Spleen (tissue), 11 donors: ENCODE measurements around the gene ACBD6. TPM values are rescaled to one million over a fixed set of nuclear protein-coding genes. Genes with fewer than 3 reads are reported as not detected.

Experiments
- DNase-seq: peaks from one replicate; pipeline ENCODE4 v3.0.0-alpha.2; 2020
- H3K27ac ChIP-seq, 8 donors: fragments of 200-600 bp; sonication (generic) in 7 of 8; 1 replicate in 4 of 8; 2 replicates in 4 of 8; pipeline versions ENCODE4 v1.5.0 to v1.8.0; 2016 to 2021; ENCODE audit warnings: inconsistent platforms in 4 of 8, mild to moderate bottlenecking in 4 of 8, moderate library complexity in 1 of 8
- H3K27me3 ChIP-seq, 7 donors: fragments of 200-600 bp; sonication (generic) in 6 of 7; replicated peaks in 1 of 7; 1 replicate in 4 of 7; 2 replicates in 3 of 7; pipeline versions ENCODE4 v1.5.0 to v1.8.0; 2016 to 2021; ENCODE audit warnings: inconsistent platforms in 3 of 7, mild to moderate bottlenecking in 1 of 7
- H3K36me3 ChIP-seq, 6 donors: fragments of 200-600 bp; sonication (generic) in 5 of 6; 1 replicate in 4 of 6; 2 replicates in 2 of 6; pipeline versions ENCODE4 v1.5.0 to v1.8.0; 2016 to 2021; ENCODE audit warnings: inconsistent platforms in 2 of 6
- H3K4me1 ChIP-seq, 6 donors: fragments of 200-600 bp; sonication (generic) in 5 of 6; 1 replicate in 3 of 6; 2 replicates in 3 of 6; pipeline versions ENCODE4 v1.5.0 to v1.8.0; 2016 to 2021; ENCODE audit warnings: inconsistent platforms in 3 of 6
- H3K4me3 ChIP-seq, 8 donors: fragments of 200-600 bp; sonication (generic) in 7 of 8; 1 replicate in 4 of 8; 2 replicates in 4 of 8; pipeline versions ENCODE4 v1.5.0 to v1.8.0; 2016 to 2021; ENCODE audit warnings: inconsistent platforms in 4 of 8, mild to moderate bottlenecking in 4 of 8, moderate library complexity in 2 of 8
- H3K9me3 ChIP-seq, 8 donors: fragments of 200-600 bp; sonication (generic) in 7 of 8; 1 replicate in 4 of 8; 2 replicates in 4 of 8; pipeline versions ENCODE4 v1.5.0 to v1.8.0; 2016 to 2021; ENCODE audit warnings: inconsistent platforms in 4 of 8
- POLR2A ChIP-seq, 3 donors: fragments of 450-650 bp; IDR thresholded peaks; one replicate each; pipeline ENCODE4 v1.5.1; 2017; ENCODE audit warnings: antibody characterized with exemption in 3 of 3, mild to moderate bottlenecking in 1 of 3
- POLR2AphosphoS5 ChIP-seq, 3 donors: sonication (generic); formaldehyde crosslinking; IDR thresholded peaks; one replicate each; pipeline ENCODE4 v1.5.1; 2017; ENCODE audit warnings: antibody characterized with exemption in 3 of 3
- WGBS, 5 donors: extraction: QIAGEN DNeasy Blood & Tissue Kit in 3 of 5; methylation state at CpG; one replicate each; pipeline versions ENCODE4 v1.1.5 to v1.1.7; 2013 to 2018; 5-methylcytosine and 5-hydroxymethylcytosine counted together
- intact Hi-C: fragments of 100-400 bp; cut with DNase I; formaldehyde crosslinking; loops from one replicate; pipeline ENCODE4 v1.15.0; 2023; ENCODE audit warnings: low total_unique reads
- polyA plus RNA-seq, 3 donors: library from polyadenylated mRNA; stranded (reverse); fragments of 200-250 nt; gene quantifications; one replicate each; pipeline ENCODE4 v1.2.1, GENCODE V29; 2013
- total RNA-seq, 7 donors: library from RNA; depleted of rRNA in 3 of 7; stranded (reverse); fragments of >200 nt in 3 of 7; fragmentation: NEBNext Ultra II Directional in 4 of 7; extraction: Animal tissue kit (Norgen Biotek cat#: 25700) in 4 of 7; gene quantifications; one replicate each; pipeline versions ENCODE4 v1.1.0 to v1.2.1, GENCODE V29; 2016 to 2021
- TF ChIP-seq, protein P1 (sequence below), 11 experiments: fragments of 200-600 bp in 7 of 11; fragments of 450-650 bp in 4 of 11; sonication (generic) in 4 of 11; IDR thresholded peaks in 8 of 11; conservative IDR thresholded peaks in 3 of 11; 1 replicate in 7 of 11; 2 replicates in 4 of 11; pipeline versions ENCODE4 v1.4.0 to v1.8.0; 2016 to 2021; ENCODE audit warnings: antibody characterized with exemption in 11 of 11, inconsistent platforms in 4 of 11, mild to moderate bottlenecking in 1 of 11
- donor health status: healthy with polysubstance abuse.
- donor health status: DM: no; HTN: no; CAD: no; lungs with moderate emphysema.
- donor health status: DM: no; HTN: no; CAD: no.
- donor health status: Bipolar disorder and iron deficiency.
- donor health status: healthy.
- donor health status: DM: no; HTN: no; CAD: no.
- donor health status: DM: yes; HTN: yes; CAD: no.

ACBD6 gene
- total and polyA plus RNA-seq, 10 donors: 27.2 to 62.9 (median 38.3) TPM

DNA sequence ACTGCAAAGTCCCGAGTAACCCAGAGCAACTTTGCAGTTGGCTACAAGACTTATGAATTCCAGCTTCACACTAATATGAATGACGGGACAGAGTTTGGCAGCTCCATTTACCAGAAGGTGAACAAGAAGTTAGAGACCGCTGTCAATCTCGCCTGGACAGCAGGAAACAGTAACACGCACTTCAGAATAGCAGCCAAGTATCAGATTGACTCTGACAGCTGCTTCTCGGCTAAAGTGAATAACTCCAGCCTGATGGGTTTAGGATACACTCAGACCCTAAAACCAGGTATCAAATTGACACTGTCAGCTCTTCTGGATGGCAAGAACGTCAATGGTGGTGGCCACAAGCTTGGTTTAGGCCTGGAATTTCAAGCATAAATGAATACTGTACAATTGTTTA is 66.8 kb downstream of the ACBD6 start:
- no peaks in the 10 kb centered on the region for H3K4me1 ChIP-seq
- no peaks in the 10 kb centered on the region for H3K27me3 ChIP-seq
- H3K27ac ChIP-seq: no peak overlapping the region
- TF ChIP-seq POLR2A (IDR thresholded peaks at IDR 0.05) (no peak), POLR2AphosphoS5 (IDR thresholded peaks at IDR 0.05) (no peak)
- TF ChIP-seq, protein P1, sequence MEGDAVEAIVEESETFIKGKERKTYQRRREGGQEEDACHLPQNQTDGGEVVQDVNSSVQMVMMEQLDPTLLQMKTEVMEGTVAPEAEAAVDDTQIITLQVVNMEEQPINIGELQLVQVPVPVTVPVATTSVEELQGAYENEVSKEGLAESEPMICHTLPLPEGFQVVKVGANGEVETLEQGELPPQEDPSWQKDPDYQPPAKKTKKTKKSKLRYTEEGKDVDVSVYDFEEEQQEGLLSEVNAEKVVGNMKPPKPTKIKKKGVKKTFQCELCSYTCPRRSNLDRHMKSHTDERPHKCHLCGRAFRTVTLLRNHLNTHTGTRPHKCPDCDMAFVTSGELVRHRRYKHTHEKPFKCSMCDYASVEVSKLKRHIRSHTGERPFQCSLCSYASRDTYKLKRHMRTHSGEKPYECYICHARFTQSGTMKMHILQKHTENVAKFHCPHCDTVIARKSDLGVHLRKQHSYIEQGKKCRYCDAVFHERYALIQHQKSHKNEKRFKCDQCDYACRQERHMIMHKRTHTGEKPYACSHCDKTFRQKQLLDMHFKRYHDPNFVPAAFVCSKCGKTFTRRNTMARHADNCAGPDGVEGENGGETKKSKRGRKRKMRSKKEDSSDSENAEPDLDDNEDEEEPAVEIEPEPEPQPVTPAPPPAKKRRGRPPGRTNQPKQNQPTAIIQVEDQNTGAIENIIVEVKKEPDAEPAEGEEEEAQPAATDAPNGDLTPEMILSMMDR (IDR thresholded peaks at IDR 0.05 in 8 of 11, conservative IDR thresholded peaks at IDR 0.05 in 3 of 11): no peak
- no peak for DNase-seq
- H3K4me3 ChIP-seq: no peak overlapping the region
- whole genome bisulfite sequencing, 5 donors: 92 to 98% (median 95%) methylated on average over 7 of the region's 7 CpGs
- H3K9me3 ChIP-seq: no peaks in the 10 kb centered on the region
- intact Hi-C loops: no loop called here
- H3K36me3 ChIP-seq: peaks cover 0 to 17% (median 0%) of the 10 kb centered on the region in 6 donors

DNA sequence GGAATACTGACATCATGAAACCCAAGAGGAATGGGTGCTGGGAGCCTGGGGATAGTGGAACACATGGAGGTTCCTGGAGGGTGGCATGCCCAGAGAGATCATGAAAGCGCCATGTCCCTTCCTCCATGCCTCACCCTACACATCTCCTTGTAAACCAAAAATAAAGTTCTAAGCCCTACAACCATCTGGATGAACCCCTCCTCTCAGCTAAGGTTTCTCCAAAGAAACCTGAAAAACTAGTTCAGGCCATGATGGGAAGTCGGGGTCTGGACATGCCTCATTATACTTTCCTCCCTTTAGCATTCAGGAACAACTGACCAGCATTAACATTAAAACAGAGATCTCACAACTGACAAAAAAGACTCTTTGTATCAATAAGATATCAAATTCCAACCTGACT is 68.5 kb downstream of the ACBD6 start:
- 89 to 98% (median 96%) methylated on average over 2 of the region's 2 CpGs for WGBS, 5 donors
- no peak overlapping the region for H3K4me3 ChIP-seq
- DNase-seq: no peak
- intact Hi-C loops: no loop called here
- H3K9me3 ChIP-seq: no peaks in the 10 kb centered on the region
- no peaks in the 10 kb centered on the region for H3K27me3 ChIP-seq
- no peak overlapping the region for H3K27ac ChIP-seq
- H3K36me3 ChIP-seq: peaks cover 0 to 30% (median 0%) of the 10 kb centered on the region in 6 donors
- peaks cover 0 to under 1% (median 0%) of the 10 kb centered on the region in 6 donors for H3K4me1 ChIP-seq
- TF ChIP-seq, protein P1 (IDR thresholded peaks at IDR 0.05 in 8 of 11, conservative IDR thresholded peaks at IDR 0.05 in 3 of 11): no peak
- no peak for TF ChIP-seq POLR2AphosphoS5 (IDR thresholded peaks at IDR 0.05)
- no peak for TF ChIP-seq POLR2A (IDR thresholded peaks at IDR 0.05)

DNA sequence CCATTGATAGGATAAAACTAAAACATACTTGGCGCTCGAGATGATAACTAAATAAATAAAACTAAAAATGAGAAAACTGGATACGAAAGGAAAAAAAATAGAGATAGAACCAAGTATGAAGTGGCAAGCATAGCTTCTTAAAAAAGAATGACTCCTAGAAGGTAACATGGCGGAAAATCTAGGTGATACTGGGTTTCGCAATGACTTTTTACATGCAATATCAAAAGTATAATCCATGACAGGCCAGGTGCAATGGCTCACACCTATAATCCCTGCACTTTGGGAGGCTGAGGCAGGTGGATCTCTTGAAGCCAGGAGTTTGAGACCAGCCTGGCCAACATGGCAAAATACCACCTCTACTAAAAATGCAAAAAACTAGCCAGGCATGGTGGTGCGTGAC is 70.7 kb downstream of the ACBD6 start:
- H3K36me3 ChIP-seq: peaks cover 0 to 24% (median 0%) of the 10 kb centered on the region in 6 donors
- H3K27ac ChIP-seq: no peak overlapping the region
- H3K4me3 ChIP-seq: no peak overlapping the region
- peaks cover 0 to 3% (median 0%) of the 10 kb centered on the region in 6 donors for H3K4me1 ChIP-seq
- no peak for DNase-seq
- H3K9me3 ChIP-seq: no peaks in the 10 kb centered on the region
- no peaks in the 10 kb centered on the region for H3K27me3 ChIP-seq
- WGBS, 5 donors: 94 to 98% (median 97%) methylated on average over 6 of the region's 6 CpGs
- no peak for TF ChIP-seq POLR2A (IDR thresholded peaks at IDR 0.05)
- TF ChIP-seq POLR2AphosphoS5 (IDR thresholded peaks at IDR 0.05): no peak
- TF ChIP-seq, protein P1 (IDR thresholded peaks at IDR 0.05 in 8 of 11, conservative IDR thresholded peaks at IDR 0.05 in 3 of 11): no peak
- intact Hi-C loops: no loop called here

DNA sequence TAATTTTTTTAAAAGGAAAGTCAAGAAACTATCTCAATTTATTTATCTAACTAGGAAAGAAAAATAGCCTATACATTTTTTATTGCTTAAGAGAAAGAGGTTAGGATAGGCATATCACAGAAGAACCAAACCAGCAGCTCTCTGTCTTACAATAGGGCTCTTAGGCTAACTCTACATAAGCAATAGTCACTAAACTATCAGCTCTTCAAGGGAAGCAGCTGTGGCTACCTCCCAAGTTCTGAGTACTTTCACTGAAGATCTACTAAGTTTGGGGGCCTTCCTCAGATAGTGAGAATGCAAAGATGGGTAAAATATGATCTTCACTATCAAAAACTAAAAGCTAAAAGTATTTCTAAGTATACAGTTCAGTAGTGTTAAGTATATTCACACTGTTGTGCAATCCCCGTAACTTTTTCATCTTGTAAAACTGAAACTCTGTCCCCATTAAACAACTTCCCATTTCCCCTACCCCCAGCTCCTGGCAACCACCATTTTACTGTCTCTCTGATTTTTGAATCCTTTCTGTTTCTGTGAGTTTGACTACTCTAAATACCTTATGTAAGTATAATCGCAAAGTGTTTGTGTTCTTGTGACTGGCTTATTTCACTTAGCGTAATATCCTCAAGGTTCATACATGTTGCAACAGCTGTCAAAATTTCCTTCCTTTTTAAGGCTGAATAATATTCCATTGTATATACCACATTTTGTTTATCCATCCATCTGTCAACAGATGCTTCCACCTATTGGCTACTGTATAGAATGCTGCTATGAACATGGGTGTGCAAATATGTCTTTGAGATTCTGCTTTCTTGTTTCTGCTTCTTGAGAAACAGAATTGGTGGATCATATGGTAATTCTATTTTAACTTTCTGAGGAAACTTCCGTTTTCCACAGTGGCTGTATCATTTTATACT is 73.3 kb downstream of the ACBD6 start:
- WGBS, 5 donors: 59 to 80% (median 70%) methylated on average over 4 of the region's 4 CpGs
- Histone ChIP-seq H3K27me3 (no peaks in the 10 kb centered on the region), H3K4me1 (peaks cover 0 to 3% (median 0%) of the 10 kb centered on the region in 6 donors), H3K27ac (peak overlapping the region in 7 of 8 donors; percentile 49 to 88 (median 81)), H3K9me3 (no peaks in the 10 kb centered on the region), H3K4me3 (peak overlapping the region in 2 of 8 donors; percentile 3 to 47), H3K36me3 (peaks cover 0 to 13% (median 0%) of the 10 kb centered on the region in 6 donors)
- intact Hi-C loops: no loop called here
- TF ChIP-seq POLR2A (IDR thresholded peaks at IDR 0.05): no peak
- TF ChIP-seq, protein P1 (IDR thresholded peaks at IDR 0.05 in 8 of 11, conservative IDR thresholded peaks at IDR 0.05 in 3 of 11): peak in 1 of 11 experiments; percentile 11
- no peak for DNase-seq
